Measurements from ENCODE around the gene GZMM.

DNA sequence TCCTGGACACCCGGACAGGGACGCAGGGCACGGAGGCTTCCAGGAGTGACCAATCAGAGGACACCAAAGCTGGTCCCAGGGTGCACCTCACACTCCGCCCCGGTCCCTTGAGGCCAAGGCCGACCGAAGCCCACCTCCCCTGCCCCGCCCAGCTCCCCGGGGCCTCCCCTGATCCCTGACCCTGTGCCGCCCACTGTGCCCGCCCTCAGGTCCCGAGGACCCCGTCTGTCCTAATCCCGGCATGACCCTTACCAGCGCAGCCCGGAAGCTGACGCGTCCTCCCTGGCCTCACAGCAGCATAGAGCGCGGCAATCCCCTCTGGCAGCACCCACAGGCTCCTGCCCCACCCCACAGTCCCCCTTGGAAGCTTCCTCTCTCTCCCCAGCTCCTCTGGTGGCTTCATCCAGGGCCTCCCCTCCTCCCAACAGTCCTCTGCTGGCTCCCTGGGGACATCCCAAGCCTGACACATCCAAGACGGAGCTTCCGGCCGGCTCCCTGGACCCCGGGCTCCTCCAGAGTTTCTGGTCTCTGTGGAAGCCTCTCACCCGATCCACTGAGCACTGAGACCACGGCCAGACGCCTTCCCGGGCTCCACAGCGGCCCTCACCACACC, 19.7 kb upstream of the GZMM start:
- TF ChIP-seq ZNF33A (CRISPR knock-in tag; IDR thresholded peaks at IDR 0.05; ENCODE audit: borderline replicate concordance): no peak
- TF ChIP-seq ZFP41 (CRISPR knock-in tag; IDR thresholded peaks at IDR 0.05; ENCODE audit: borderline replicate concordance): no peak

Measured in HepG2 (cell line).